Measurements from ENCODE around the gene CDR2.
A peak's percentile ranks its signal among the peaks of the same experiment; 100 is the strongest.

The CDR2 gene

GRCh38 chr16:22324787-22325597 is 49.4 kb downstream of the CDR2 start:
- DNase-seq (ENCODE audit: low read depth): no peak

- DNase-seq (ENCODE audit: low read depth): no peak
Measured at GRCh38 chr16:22323959-22324786, 50.2 kb downstream of the CDR2 start.

GRCh38 chr16:22323173-22323958 is 51.1 kb downstream of the CDR2 start:
- no peak for DNase-seq (ENCODE audit: low read depth)

GRCh38 chr16:22322741-22323140 is 51.7 kb downstream of the CDR2 start:
- no peak for DNase-seq (ENCODE audit: low read depth)

- no peak for DNase-seq (ENCODE audit: low read depth)
Measured at GRCh38 chr16:22322021-22322471, 52.4 kb downstream of the CDR2 start.

- peak; percentile 31 for DNase-seq (ENCODE audit: low read depth)
Measured at GRCh38 chr16:22321340-22322001, 52.9 kb downstream of the CDR2 start.

- no peak for DNase-seq (ENCODE audit: low read depth)
Measured at GRCh38 chr16:22320572-22321339, 53.7 kb downstream of the CDR2 start.

GRCh38 chr16:22318690-22319358 is 55.6 kb downstream of the CDR2 start:
- no peak for DNase-seq (ENCODE audit: low read depth)

- no peak for DNase-seq (ENCODE audit: low read depth)
Measured at GRCh38 chr16:22317625-22318024, 56.8 kb downstream of the CDR2 start.

- no peak for DNase-seq (ENCODE audit: low read depth)
Measured at GRCh38 chr16:22317001-22317530, 57.4 kb downstream of the CDR2 start.

GRCh38 chr16:22316411-22316811 is 58.0 kb downstream of the CDR2 start:
- DNase-seq (ENCODE audit: low read depth): no peak

- no peak for DNase-seq (ENCODE audit: low read depth)
Measured at GRCh38 chr16:22315979-22316378, 58.4 kb downstream of the CDR2 start.

- no peak for DNase-seq (ENCODE audit: low read depth)
Measured at GRCh38 chr16:22314661-22315626, 59.5 kb downstream of the CDR2 start.

- DNase-seq (ENCODE audit: low read depth): no peak
Measured at GRCh38 chr16:22313876-22314470, 60.4 kb downstream of the CDR2 start.

- no peak for DNase-seq (ENCODE audit: low read depth)
Measured at GRCh38 chr16:22312897-22313781, 61.3 kb downstream of the CDR2 start.

- DNase-seq (ENCODE audit: low read depth): no peak
Measured at GRCh38 chr16:22311520-22311919, 62.9 kb downstream of the CDR2 start.

GRCh38 chr16:22308824-22309520 is 65.4 kb downstream of the CDR2 start:
- DNase-seq (ENCODE audit: low read depth): no peak
